HG03378 (cell line): Measurements from ENCODE around the gene GFRAL.
"Not testable (repeated sequence)": the region's sequence is repeated elsewhere in the genome, so short reads cannot be mapped to it uniquely, and the experiment has no call there.

Experiments used
- ATAC-seq: cut with Tn5 transposase; IDR thresholded peaks from one replicate; pipeline ENCODE4 v1.9.1; 2021; ENCODE audit warnings: mild to moderate bottlenecking, moderate library complexity; ENCODE audit not compliant: unreplicated experiment

The GFRAL gene

DNA sequence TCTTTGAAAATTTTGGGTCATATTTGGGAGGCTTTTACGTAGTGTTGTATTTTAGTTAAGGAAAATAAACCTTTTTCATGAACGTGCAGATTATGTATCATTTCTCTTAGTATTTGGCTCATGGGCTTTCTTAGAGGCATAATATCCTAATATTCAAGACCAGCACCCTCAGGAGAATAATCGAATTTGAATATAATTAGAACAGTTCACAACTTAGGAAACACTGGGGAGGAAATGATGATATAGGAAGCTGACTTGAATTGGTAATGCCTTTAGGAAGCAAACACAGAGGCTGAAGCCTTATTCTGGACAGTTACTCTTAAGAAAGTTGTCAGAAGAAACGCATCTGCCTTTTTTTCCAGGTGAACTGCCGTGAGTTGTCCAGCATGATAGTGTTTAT is at the start of gene GFRAL:
Gene GFRAL, plus strand, starts transcription at position 301 of the 400 bp plus-strand sequence. Its CDS starts 86 bp downstream, at position 387.
- no peak for ATAC-seq

- ATAC-seq: no peak
These were observed 49.6 kb upstream of the GFRAL start for GRCh38 chr6:55277646-55278045.

GRCh38 chr6:55281215-55281614 is 46.1 kb upstream of the GFRAL start:
- ATAC-seq: no peak

DNA sequence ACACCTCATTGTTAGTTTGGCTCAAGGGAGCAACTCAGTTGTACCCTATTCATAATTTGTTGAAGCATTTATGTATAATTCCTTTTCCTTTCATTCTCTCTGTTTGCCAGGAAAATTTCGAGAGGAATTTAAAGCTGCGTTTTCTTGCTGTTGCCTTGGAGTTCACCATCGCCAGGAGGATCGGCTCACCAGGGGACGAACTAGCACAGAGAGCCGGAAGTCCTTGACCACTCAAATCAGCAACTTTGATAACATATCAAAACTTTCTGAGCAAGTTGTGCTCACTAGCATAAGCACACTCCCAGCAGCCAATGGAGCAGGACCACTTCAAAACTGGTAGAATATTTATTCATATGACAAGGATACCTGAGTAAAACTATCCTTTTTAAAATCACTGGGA is 45.2 kb upstream of the GFRAL start:
- no peak for ATAC-seq

GRCh38 chr6:55286824-55287223 is 40.4 kb upstream of the GFRAL start:
- ATAC-seq: no peak

DNA sequence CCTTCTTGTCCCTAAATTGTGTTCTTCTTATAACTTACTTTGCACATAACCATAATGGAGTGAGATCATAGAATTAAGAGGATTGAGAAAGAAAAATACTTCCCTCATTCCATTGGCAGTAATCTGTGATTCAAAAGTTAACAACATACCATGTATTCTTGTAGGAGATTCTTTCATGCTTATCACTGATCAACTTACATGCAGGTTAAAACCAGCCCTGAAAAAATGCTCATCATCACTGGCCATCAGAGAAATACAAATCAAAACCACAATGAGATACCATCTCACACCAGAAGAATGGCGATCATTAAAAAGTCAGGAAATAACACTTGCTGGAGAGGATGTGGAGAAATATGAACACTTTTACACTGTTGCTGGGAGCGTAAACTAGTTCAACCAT is 36.5 kb upstream of the GFRAL start:
- no peak for ATAC-seq

- no peak for ATAC-seq
These were observed 34.2 kb upstream of the GFRAL start for GRCh38 chr6:55293116-55293515.

GRCh38 chr6:55297214-55297613 is 30.1 kb upstream of the GFRAL start:
- ATAC-seq: not testable (repeated sequence)

DNA sequence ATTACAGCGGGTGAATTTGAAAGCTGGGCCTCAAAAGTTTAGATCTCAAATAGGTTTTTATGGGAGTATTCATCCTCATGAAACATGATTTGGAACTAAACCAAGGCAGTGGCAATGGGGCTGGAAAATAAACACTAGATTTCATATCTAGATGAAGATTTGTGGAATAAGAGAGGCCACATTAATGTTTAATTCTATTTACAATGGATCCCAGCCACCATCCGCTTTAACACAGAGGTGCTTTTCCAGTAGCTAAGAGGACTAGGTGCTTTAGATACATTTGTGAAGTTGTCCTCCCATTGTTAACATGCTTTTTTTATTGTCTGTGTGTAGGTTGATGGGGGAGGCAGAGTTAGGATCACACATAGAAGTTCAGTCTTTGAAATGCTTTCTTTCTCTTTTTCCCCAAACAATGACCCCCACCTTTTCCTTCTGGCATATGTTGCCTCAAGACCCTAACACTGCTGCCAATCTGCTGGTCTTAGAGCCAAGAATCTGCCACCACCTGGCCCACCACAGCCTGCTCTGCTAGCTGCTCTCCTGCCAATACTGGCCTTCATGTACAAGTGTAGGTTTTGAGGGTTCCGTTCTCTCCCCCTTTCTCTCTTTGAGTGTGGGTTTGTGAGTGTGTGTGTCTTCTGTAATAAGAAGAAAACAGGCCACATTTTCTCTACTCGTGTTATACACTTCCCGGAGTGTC is 27.8 kb upstream of the GFRAL start:
- ATAC-seq: no peak

- no peak for ATAC-seq
These were observed 22.5 kb upstream of the GFRAL start for GRCh38 chr6:55304747-55305146.

GRCh38 chr6:55319961-55320695 is 7.1 kb upstream of the GFRAL start:
- ATAC-seq: no peak

- ATAC-seq: no peak
These were observed 6.6 kb upstream of the GFRAL start for GRCh38 chr6:55320696-55321086.

DNA sequence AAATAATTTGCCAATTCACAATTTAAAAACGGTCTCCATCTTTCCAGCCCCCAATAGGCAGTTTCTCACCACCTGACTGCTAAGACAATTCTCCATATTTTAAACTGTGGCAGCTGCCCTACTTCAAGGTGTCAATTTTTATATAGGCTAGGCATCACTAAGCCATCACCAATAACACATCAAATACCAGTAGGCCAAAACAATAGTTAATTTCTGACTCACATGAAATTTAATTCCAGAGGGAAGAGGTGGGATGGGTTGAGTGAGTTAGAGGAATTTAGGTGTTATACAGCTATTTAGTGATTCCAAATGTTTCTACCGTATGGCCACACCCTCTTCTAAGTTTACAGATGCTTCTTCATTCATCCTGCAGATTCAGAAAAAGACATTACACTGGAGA is 49.9 kb downstream of the GFRAL start:
- no peak for ATAC-seq

DNA sequence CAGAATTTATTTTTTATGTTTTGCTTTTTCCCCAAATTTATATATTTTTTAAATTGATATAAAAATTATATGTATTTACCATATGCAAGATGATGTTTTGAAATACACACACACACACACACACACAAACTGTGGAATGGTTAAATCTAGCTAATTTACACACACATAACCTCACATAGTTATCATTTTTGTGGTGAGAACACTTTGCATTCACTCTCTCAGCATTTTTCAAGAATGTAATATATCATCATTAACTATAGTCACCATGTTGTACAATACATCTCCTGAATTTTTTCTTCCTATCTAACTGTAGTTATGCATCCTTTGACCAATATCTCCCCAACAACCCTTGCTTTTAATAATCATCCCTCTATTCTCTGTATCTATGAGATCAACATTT is 52.2 kb downstream of the GFRAL start:
- ATAC-seq: no peak

- ATAC-seq: no peak
These were observed 52.6 kb downstream of the GFRAL start for GRCh38 chr6:55379895-55380294.

- ATAC-seq: no peak
These were observed 60.9 kb downstream of the GFRAL start for GRCh38 chr6:55388211-55388610.

DNA sequence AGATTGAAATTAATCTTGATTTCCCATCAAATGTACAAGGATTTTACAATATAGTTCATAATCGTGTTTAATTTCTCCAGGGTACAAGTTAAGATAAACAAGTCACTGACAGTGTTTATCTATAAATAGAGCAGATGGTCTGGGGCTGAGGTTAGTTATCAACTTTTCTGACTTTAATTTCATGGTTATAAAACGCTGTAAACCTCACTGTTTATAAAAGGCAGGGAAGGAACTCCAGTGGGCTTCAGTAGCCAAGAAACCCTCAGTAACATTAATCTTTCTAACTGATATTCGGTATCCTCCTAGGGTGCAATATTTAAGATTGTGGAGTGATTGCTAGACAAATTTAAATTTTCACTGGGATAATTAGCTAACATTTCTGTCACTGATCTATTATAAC is 68.6 kb downstream of the GFRAL start:
- no peak for ATAC-seq

DNA sequence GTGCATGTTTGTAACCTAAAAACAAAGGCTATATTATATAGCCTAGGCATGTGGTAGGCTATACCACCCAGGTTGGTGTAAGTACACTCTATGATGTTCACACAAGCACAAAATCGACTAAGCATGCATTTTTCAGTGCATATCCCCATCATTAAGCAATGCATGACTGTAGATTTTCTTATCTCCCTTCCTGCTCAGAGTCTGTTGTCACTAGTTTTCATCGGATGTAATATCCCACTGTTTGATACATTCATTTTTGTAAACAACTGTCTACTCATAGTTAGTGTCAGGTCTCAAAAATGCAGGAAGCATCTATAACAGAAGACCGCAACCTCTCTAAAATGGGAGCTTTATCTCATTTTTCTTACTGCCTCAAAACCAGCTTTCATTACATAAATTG is 70.7 kb downstream of the GFRAL start:
- ATAC-seq: no peak

DNA sequence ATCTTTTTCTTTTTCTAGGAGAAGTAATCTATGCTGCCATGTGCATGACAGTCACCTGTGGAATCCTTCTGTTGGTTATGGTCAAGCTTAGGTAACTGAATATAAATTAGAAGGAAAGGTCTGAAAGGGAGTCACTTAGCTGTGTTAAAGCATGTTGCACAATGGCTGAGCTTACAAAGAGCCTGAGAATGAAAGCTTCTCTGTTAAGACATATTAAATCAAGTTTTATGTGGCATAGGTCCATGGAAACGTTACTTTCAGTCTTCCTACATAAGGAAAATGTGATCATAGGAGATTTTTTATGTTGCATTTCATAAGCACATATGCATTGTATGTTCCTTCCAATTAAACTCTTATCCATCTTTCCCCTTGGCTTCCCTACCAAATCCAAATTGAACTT is 72.1 kb downstream of the GFRAL start:
- ATAC-seq: no peak

DNA sequence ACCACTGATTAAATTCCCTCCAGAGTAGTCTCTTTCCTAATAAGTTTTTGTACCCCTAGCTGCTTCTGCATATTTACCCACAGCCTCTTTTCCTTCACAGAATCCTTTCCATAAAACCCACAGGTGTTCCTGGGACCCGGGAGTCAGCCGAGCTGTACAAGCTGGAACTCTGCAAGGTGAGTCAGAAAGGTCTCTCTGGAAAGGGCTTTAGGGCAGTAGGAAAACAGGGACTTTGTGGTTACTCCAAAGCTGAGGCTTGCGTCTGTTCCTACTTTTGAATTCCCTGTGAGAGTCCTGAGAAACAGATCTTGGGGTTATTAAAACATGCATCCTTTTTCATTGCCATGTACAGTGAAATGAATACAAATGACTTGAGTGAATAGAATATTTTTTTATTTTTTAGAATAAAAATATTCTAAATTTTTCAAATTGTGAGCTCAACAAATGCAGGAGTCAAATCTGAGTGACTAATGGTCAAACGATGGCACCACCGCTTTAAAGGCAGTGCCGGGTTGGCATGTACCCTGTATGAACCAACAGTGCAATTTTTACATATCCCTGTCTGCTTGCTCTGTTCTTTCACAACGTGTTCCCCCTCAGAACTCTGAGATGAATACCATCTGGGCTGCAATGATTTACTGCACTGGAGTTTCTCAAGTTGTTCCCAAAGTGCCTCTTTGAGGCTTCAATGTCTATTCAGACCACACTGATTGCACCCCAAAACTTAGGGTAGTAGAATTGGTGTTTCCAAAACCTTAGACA is 78.4 kb downstream of the GFRAL start:
- no peak for ATAC-seq

- ATAC-seq: no peak
These were observed 83.4 kb downstream of the GFRAL start for GRCh38 chr6:55410674-55411073.

- ATAC-seq: no peak
These were observed 96.7 kb downstream of the GFRAL start for GRCh38 chr6:55423933-55424332.
